Neural progenitor cell (in vitro differentiated cells): ENCODE data around the gene TP63. TPM values are rescaled to one million over a fixed set of nuclear protein-coding genes. Genes with fewer than 3 reads are reported as not detected.

Experiments used
- DNase-seq: peaks from one replicate; pipeline ENCODE4 v3.0.0-alpha.2; 2016; ENCODE audit warnings: low spot score
- H2AFZ ChIP-seq: fragments of 200-600 bp; sonication (generic); replicated peaks from 2 replicates; pipeline ENCODE4 v1.6.1; 2016; ENCODE audit warnings: antibody characterized with exemption
- H3F3A ChIP-seq: fragments of 200-600 bp; sonication (generic); 2 replicates; pipeline ENCODE4 v1.6.1; 2016; ENCODE audit warnings: antibody characterized with exemption, low read depth
- H3K27ac ChIP-seq: fragments of 200-600 bp; sonication (generic); 2 replicates; pipeline ENCODE4 v1.5.1; 2016; ENCODE audit warnings: mild to moderate bottlenecking
- H3K27me3 ChIP-seq: fragments of 200-600 bp; sonication (generic); 2 replicates; pipeline ENCODE4 v1.6.1; 2016; ENCODE audit warnings: mild to moderate bottlenecking, moderate library complexity
- H3K36me3 ChIP-seq: fragments of 200-600 bp; sonication (generic); 2 replicates; pipeline ENCODE4 v1.5.1; 2016
- H3K4me1 ChIP-seq: fragments of 200-600 bp; sonication (generic); 2 replicates; pipeline ENCODE4 v1.6.1; 2016; ENCODE audit warnings: mixed run types
- H3K4me2 ChIP-seq: fragments of 200-600 bp; sonication (generic); 2 replicates; pipeline ENCODE4 v1.6.1; 2016
- H3K4me3 ChIP-seq: fragments of 200-600 bp; sonication (generic); 2 replicates; pipeline ENCODE4 v1.5.1; 2016
- H3K79me2 ChIP-seq: fragments of 200-600 bp; sonication (generic); 2 replicates; pipeline ENCODE4 v1.6.1; 2016; ENCODE audit warnings: low read depth
- H3K9ac ChIP-seq: fragments of 200-600 bp; sonication (generic); 2 replicates; pipeline ENCODE4 v1.6.1; 2016
- H3K9me3 ChIP-seq: fragments of 200-600 bp; sonication (generic); 2 replicates; pipeline ENCODE4 v1.5.1; 2016; ENCODE audit warnings: low read depth
- H4K20me1 ChIP-seq: fragments of 200-600 bp; sonication (generic); 2 replicates; pipeline ENCODE4 v1.6.1; 2016; ENCODE audit warnings: low read depth
- H3K27ac Mint-ChIP-seq: 3 replicates; pipeline ENCODE4 v1.8.0; 2021; ENCODE audit warnings: mixed read lengths
- H3K27me3 Mint-ChIP-seq: 2 replicates; pipeline ENCODE4 v1.8.0; 2022; ENCODE audit warnings: low read depth, mild to moderate bottlenecking, inconsistent platforms, moderate library complexity, mixed read lengths; ENCODE audit not compliant: insufficient read depth
- H3K36me3 Mint-ChIP-seq: 3 replicates; pipeline ENCODE4 v1.8.0; 2021; ENCODE audit warnings: mixed read lengths
- H3K4me1 Mint-ChIP-seq: 3 replicates; pipeline ENCODE4 v1.8.0; 2021; ENCODE audit warnings: mixed read lengths
- H3K4me3 Mint-ChIP-seq: 3 replicates; pipeline ENCODE4 v1.8.0; 2021; ENCODE audit warnings: mild to moderate bottlenecking, moderate library complexity, mixed read lengths
- H3K9me3 Mint-ChIP-seq: 3 replicates; pipeline ENCODE4 v1.8.0; 2020; ENCODE audit warnings: mixed read lengths
- EZH2 ChIP-seq: fragments of 200-600 bp; sonication (generic); IDR thresholded peaks from 2 replicates; pipeline ENCODE4 v1.6.1; 2017; ENCODE audit warnings: antibody characterized with exemption, mild to moderate bottlenecking, moderate library complexity
- EZH2phosphoT487 ChIP-seq: fragments of 200-600 bp; sonication (generic); IDR thresholded peaks from 2 replicates; pipeline ENCODE4 v1.6.1; 2017; ENCODE audit warnings: antibody characterized with exemption
- total RNA-seq: library from RNA; depleted of rRNA; stranded (reverse); fragments of >200 nt; gene quantifications from 2 replicates; pipeline ENCODE4 v1.2.3, GENCODE V29; 2015; ENCODE audit warnings: low replicate concordance
- TF ChIP-seq, protein P1 (sequence below): fragments of 200-600 bp; sonication (generic); IDR thresholded peaks from 2 replicates; pipeline ENCODE4 v1.5.1; 2017; ENCODE audit warnings: antibody characterized with exemption, mild to moderate bottlenecking

Gene TP63
- total RNA-seq, 1 donor from 2014 or later = 0.62 TPM

GRCh38 chr3:189726277-189726676 lies 95.1 kb downstream of the TP63 start:
- H3K9me3 Mint-ChIP-seq = no peaks in the 10 kb centered on the region
- TF ChIP-seq, protein P1, sequence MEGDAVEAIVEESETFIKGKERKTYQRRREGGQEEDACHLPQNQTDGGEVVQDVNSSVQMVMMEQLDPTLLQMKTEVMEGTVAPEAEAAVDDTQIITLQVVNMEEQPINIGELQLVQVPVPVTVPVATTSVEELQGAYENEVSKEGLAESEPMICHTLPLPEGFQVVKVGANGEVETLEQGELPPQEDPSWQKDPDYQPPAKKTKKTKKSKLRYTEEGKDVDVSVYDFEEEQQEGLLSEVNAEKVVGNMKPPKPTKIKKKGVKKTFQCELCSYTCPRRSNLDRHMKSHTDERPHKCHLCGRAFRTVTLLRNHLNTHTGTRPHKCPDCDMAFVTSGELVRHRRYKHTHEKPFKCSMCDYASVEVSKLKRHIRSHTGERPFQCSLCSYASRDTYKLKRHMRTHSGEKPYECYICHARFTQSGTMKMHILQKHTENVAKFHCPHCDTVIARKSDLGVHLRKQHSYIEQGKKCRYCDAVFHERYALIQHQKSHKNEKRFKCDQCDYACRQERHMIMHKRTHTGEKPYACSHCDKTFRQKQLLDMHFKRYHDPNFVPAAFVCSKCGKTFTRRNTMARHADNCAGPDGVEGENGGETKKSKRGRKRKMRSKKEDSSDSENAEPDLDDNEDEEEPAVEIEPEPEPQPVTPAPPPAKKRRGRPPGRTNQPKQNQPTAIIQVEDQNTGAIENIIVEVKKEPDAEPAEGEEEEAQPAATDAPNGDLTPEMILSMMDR = no peak
- TF ChIP-seq EZH2 (no peak), EZH2phosphoT487 (no peak)

GRCh38 chr3:189727158-189727557 lies 96.0 kb downstream of the TP63 start:
- Histone ChIP-seq H3K36me3 (no peaks in the 10 kb centered on the region), H3K4me3 (no peak overlapping the region), H3K27me3 (no peaks in the 10 kb centered on the region), H3K9ac (no peak overlapping the region), H3K27ac (no peak overlapping the region), H4K20me1 (no peaks in the 10 kb centered on the region), H3K4me2 (no peak overlapping the region), H3K9me3 (no peaks in the 10 kb centered on the region), H3K4me1 (no peaks in the 10 kb centered on the region), H3K79me2 (no peaks in the 10 kb centered on the region), H2AFZ (no peak overlapping the region), H3F3A (no peaks in the 10 kb centered on the region)
- Mint-ChIP-seq H3K27ac (no peak overlapping the region), H3K36me3 (no peaks in the 10 kb centered on the region), H3K27me3 (no peaks in the 10 kb centered on the region), H3K4me3 (no peak overlapping the region), H3K4me1 (peaks cover under 1% of the 10 kb centered on the region), H3K9me3 (no peaks in the 10 kb centered on the region)
- TF ChIP-seq, protein P1 = no peak
- no peak for TF ChIP-seq EZH2phosphoT487
- TF ChIP-seq EZH2 = no peak
- no peak for DNase-seq

More at GRCh38 chr3:189726277-189726676, 95.1 kb downstream of the TP63 start:
- Histone ChIP-seq H3F3A (no peaks in the 10 kb centered on the region), H3K27me3 (no peaks in the 10 kb centered on the region), H3K4me3 (no peak overlapping the region), H3K9ac (no peak overlapping the region), H4K20me1 (no peaks in the 10 kb centered on the region), H3K79me2 (no peaks in the 10 kb centered on the region), H2AFZ (no peak overlapping the region), H3K27ac (no peak overlapping the region), H3K9me3 (no peaks in the 10 kb centered on the region), H3K4me2 (no peak overlapping the region), H3K36me3 (no peaks in the 10 kb centered on the region), H3K4me1 (peaks cover 5% of the 10 kb centered on the region)
- Mint-ChIP-seq H3K27ac (no peak overlapping the region), H3K4me1 (peaks cover 5% of the 10 kb centered on the region), H3K36me3 (no peaks in the 10 kb centered on the region), H3K27me3 (no peaks in the 10 kb centered on the region), H3K4me3 (no peak overlapping the region)
- DNase-seq = no peak

DNA sequence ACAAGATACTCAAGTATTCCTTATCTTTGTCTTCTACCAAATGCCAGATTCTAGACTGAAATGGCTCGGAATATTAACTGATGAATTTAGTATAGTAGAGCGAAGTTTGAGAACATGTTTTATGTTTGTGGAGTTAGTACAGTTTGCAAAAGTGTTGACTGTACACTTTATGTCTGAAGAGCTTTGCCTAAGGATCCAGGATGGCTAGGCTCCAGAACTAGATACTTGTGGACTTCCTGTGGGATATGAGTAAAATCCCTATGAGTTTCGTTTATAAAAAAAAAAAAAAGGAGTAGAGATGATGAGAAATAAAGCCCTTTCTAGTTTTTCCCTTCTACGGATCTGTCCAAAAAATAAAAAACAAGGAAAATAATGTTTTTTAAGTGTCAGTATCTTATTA lies 96.7 kb downstream of the TP63 start:
- Mint-ChIP-seq H3K4me1 (no peaks in the 10 kb centered on the region), H3K9me3 (no peaks in the 10 kb centered on the region), H3K4me3 (no peak overlapping the region), H3K27ac (no peak overlapping the region), H3K27me3 (no peaks in the 10 kb centered on the region), H3K36me3 (no peaks in the 10 kb centered on the region)
- Histone ChIP-seq H3K36me3 (no peaks in the 10 kb centered on the region), H3K27me3 (no peaks in the 10 kb centered on the region), H3K9ac (no peak overlapping the region), H3K4me3 (no peak overlapping the region), H3K27ac (no peak overlapping the region), H2AFZ (no peak overlapping the region), H3K9me3 (no peaks in the 10 kb centered on the region), H3F3A (no peaks in the 10 kb centered on the region), H3K4me1 (no peaks in the 10 kb centered on the region), H4K20me1 (no peaks in the 10 kb centered on the region), H3K4me2 (no peak overlapping the region), H3K79me2 (no peaks in the 10 kb centered on the region)
- no peak for DNase-seq
- no peak for TF ChIP-seq EZH2phosphoT487
- TF ChIP-seq, protein P1 = no peak
- no peak for TF ChIP-seq EZH2
